HG03520 (cell line): ENCODE measurements around the gene DDX11.
"Not testable (repeated sequence)": the region's sequence is repeated elsewhere in the genome, so short reads cannot be mapped to it uniquely, and the experiment has no call there.

Source experiments
- ATAC-seq: cut with Tn5 transposase; IDR thresholded peaks from one replicate; pipeline ENCODE4 v1.9.1; 2021; ENCODE audit warnings: mild to moderate bottlenecking, moderate library complexity; ENCODE audit not compliant: unreplicated experiment

Gene DDX11

DNA sequence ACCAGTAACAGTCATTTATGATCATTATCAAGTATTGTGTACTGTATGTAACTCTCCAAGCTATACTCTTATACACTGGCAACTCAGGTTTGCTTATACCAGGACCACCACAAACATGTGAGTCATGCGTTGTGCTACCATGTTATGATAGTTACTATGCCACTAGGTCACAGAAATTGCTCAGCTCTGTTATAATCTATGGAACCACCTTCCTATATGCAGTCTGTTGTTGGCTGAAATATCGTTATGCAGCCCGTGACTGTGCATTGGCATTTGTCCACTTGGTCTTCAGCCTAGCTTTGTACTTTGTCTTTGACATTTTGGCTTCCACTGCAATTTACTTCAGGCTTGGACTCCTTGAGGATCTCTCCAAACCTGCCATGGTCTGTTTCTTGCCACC, 7.5 kb upstream of the DDX11 start:
- not testable (repeated sequence) for ATAC-seq

DNA sequence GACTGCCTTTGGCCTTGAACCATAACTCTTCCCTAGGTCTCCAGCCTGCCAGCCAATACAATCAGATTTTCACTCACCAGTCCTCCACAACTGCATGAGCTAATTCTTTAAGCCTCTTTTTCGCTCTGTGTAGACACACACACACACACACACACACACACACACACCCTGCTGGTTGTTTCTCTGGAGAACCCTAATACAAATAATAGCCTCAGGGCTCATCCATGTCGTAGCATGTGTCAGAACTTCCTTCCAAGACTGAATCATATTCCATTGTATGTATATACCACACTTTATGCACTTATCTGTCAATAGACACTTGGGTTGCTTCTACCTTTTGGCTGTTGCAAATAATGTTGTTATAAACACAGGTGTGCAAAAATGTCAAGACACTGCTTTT, 6.0 kb upstream of the DDX11 start:
- not testable (repeated sequence) for ATAC-seq

DNA sequence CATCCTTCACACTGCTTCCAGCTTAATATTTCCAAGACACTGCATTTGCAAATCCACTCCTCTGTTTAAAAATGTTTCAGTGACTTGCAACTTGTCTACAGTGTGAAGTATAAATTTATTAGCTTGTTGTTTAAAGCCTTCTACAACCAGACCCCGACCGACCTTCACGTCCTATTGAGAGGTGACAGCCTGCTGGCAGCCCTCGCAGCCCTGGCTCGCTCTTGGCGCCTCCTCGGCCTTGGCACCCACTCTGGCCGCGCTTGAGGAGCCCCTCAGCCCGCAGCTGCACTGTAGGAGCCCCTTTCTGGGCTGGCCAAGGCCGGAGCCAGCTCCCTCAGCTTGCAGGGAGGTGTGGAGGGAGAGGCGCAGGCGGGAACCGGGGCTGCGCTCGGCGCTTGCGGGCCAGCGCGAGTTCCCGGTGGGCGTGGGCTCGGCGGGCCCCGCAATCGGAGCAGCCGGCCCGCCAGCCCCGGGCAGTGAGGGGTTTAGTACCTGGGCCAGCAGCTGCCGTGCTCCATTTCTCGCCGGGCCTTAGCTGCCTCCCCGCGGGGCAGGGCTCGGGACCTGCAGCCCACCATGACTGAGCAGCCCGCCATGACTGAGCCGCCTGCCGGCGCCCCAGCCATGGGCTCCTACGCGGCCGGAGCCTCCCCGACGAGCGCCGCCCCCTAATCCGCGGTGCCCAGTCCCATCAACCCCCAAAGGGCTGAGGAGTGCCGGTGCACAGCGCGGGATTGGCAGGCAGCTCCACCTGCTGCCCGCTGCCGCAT, 2.5 kb upstream of the DDX11 start:
- ATAC-seq: not testable (repeated sequence)

DNA sequence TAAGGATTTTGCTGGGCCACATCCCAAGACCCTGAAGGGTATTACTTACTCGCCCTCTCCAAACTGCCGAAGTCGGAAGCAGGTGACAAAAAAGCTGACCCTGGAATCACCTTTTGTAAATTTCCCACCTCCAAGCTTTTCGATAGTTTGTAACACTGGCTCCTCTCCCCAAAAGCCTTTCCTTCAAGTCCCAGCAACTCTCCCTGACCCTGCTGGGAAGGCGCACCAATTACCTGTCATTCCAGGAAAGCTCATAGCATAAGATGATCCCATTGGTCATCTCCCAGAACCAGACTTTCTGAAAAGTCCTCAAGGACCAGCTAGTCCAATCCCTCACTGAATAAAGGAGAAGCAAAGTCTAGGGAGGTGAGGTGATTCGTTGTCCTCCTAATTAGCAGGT, 698 bp upstream of the DDX11 start:
- not testable (repeated sequence) for ATAC-seq

DNA sequence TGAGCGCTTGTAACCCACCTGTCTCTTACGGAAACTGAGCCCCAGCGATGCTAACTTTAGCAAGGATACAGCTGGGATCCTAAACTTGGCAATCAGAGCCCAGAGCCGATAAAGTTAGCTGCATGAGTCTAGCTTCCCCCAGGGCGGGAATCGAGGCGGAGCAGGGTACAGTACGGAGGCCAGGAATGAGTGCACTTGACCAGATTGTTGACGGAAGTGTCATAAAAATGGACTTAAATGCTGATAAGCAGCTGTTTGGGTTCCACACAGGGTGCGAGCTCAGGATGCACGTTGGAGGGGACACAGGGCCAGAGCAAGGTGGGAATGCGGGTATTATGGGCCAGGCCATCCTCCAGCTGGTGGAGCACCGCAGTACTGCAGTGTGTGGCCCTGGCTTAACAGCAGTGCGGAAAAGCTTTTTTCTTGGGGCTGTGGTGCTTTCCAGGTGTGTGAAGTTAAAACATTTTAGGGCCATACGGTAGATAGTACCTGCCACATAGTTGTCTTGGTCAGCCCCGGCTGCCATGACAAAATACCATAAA, 744 bp downstream of the DDX11 start:
- peak; percentile 40 for ATAC-seq

DNA sequence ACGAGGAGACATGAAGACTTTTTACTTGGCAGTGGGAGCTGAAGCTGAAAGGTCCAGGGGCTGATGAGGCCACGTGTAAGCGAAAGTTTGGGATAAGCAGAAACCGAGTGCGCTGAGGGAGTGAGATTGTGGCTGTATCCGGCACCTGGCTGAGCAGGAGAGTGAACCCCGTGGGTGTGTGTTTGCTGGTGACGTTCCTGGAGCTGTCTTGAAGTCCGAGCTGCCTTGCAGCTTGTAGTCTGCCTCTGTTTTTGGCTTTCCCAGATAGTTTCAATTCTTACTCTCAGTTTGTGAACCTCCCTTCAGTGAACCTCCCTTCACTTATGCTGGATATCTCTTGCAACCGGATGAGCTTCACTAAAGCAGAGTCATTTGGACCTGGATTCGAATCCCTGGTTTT, 2.5 kb downstream of the DDX11 start:
- not testable (repeated sequence) for ATAC-seq

DNA sequence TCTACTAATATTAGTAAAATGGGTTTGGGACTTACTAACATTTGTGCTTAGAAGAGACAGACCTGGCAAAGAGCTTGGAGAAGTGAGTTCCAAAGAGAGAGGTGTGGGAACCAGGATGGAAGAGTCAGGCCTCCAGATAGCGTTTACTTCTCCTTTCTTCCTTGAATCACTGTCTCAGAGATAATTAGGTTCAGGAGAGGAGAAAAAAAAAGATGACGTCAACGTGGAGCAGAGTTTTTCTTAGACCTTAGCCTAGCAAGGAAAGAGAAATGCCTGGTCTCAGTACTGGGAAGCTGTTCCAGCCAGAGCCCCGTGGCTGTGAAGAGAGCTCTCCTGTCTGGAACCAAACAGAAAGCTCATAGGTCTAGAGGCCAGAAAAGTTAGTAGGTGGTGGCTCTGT, 3.4 kb downstream of the DDX11 start:
- not testable (repeated sequence) for ATAC-seq

DNA sequence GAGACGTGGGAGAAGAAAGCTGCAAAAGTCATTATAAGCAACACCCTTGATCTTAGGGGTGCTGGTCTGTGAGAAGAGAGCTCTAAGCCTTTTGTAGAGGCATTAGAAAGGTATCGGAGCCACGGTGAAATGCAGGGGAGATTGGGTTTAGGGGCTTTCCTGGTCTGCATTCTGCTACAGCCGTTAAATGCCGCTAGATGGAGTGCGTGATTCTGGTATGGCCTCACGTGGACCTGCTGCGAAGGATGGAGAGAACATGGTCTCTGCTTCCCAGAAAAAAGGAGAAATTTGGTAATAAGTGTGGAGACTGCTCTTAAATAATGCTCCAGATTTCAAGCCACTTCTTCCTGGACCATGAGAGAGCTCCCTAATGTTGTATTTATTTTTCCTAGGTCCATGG, 4.3 kb downstream of the DDX11 start:
- not testable (repeated sequence) for ATAC-seq

DNA sequence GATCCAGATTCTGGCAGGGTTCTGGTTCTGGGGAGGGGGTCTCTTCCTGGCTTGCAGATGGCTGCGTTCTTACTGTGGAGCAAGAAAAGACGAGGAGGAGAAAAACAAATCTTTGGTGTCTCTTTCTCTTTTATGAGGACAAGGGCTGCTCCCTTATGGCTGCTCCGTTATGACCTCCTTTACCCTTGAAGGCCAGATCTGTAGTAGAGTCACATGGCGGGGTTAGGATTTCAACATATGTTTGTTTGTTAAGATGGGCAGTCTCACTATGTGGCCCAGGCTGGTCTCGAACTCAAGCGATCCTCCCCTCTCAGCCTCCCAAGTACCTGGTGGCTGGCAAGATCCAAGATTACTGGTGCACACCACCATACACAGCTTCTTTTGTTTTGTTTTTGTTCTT, 5.8 kb downstream of the DDX11 start:
- not testable (repeated sequence) for ATAC-seq

DNA sequence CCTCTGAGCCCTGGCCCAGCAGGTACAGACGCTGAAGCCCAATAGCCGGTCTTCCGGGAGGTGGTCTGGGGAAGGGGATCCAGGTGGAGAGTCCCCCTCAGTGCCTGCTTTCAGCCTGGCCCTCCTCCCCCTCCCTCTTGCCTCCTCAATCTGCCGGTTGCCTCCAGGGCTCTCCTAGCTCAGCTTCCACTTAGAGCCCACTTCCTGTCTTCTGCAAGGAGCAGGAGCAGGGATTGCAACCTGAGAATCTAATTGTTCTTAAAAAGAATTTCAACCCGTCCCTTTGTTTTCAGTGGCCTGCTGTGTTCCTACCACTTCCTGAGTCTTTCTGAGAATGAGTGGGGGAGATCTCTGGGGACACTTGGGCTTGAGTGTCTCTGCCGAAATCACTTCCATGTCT, 6.6 kb downstream of the DDX11 start:
- not testable (repeated sequence) for ATAC-seq

DNA sequence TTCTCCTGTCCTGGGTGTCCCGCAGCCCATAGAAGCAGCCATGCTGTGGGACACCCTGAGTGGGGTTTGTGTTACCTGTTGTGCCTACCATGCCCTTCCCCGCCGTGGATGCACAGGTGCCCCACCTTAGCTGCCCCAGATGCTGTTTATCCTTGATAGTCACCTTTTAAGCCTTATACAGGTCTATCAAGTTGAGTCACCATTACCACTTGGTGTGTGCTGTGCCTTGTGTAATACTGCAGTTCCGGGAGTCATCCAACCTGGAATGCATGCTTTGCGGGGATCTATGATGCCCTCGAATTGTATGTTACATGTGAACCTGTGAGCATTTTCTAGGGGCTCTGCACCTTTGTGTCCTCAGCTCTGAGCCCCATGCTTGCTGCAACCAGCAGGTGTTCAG, 7.6 kb downstream of the DDX11 start:
- not testable (repeated sequence) for ATAC-seq

DNA sequence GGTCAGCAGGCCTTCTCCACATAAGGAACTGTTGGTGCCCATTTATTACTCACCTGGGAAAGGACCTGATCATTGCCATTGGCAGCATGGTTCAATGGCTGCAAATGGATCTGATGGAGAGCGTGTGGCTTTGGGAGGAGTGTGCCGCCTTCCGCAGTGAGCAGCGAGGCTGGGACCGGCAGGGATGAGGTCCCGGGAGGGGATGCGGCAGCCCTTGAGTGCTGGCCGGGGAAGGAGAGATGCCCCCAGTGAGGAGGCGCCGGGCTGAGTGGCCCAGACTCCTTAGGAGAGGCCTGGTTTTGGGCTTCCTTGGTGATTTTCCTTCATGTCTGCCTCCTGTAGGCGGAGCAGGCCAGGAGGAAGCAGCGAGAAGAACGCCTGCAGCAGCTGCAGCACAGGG, 10.6 kb downstream of the DDX11 start:
- not testable (repeated sequence) for ATAC-seq

DNA sequence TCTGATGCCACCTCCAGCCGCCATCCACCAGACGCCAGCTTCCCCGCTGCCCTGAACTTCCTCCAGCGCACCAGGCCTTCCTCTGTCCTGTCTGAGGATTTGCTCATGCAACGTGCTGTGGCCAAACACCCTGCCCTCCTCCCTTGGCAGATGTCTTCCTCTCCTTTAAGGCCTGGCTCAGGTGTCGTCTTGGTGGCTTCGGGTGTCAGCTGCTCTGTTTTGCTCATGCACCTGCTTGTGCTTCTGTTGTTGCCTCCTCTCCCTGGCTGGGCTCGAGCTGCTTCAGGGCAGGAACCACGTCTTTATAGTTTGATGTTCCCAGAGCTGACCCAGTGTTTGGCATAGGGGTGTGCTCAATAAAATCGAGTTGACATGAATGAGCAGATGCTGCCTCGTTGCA, 12.4 kb downstream of the DDX11 start:
- ATAC-seq: not testable (repeated sequence)

DNA sequence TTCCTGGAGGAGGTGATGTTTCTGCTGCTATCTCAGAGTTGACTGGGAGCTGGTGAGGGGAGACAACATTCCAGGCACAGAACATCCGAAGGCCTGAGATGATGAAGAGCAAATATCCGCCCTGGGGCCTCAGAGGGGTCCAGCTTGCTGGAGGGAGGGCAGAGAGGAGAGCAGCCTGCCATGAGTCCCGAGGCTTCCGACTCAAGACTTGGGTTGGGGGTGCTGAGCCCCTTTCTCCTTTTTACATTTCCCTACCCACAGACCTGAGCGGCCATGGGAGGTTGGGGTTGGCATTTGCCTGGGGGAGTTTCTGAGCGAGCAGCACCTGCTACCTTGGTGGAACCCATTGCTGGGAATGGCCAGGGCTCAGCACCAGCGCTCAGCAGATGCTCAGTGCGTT, 13.8 kb downstream of the DDX11 start:
- ATAC-seq: not testable (repeated sequence)

DNA sequence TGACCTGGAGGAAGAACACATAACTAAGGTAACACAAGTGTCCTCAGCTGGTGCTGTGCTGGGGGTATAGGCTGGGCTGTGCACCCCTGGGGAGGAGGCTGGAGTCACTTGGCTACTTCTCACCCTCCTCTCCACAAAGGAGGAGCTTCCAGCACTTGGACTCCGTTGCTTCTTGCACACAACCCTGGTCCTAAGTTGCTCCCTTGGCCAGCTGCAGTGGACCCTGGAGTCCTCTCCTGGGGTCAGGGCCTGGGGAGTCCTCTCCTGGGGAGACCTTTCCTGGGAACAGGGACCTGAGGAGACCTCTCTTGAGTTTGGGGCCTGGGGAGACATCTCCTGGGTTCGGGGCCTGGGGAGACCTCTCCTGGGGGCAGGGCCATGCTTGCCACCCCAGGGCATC, 14.3 kb downstream of the DDX11 start:
- not testable (repeated sequence) for ATAC-seq

DNA sequence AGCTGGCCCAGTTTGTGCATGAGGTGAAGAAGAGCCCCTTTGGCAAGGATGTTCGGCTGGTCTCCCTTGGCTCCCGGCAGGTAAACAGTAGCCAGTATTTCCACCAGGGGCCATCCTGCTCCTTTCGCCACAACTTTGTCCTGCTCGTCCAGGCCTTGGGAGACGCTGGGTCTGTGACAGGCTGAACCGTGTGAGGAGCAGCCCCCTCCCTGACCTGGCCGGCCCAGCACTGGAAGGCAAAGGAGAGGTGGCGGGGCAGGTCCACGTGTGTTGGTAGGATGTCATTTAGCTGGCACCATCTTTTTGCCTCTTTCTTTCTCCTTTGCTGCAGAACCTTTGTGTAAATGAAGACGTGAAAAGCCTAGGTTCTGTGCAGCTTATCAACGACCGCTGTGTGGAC, 15.4 kb downstream of the DDX11 start:
- no peak for ATAC-seq

DNA sequence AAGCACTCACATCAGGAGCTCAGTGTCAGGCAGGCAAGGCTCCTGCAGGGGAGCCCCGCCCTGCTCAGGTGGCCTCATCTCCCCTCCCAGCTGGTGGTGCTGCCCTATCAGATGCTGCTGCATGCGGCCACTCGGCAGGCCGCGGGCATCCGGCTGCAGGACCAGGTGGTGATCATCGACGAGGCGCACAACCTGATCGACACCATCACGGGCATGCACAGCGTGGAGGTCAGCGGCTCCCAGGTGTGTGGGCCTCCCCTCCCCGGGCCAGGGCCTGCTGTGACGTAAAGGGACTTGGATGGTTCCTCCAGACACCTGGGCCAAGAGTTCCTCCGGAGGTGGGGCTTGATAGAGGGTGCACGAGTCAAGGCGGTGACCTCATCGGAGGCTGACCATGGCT, 18.0 kb downstream of the DDX11 start:
- not testable (repeated sequence) for ATAC-seq

DNA sequence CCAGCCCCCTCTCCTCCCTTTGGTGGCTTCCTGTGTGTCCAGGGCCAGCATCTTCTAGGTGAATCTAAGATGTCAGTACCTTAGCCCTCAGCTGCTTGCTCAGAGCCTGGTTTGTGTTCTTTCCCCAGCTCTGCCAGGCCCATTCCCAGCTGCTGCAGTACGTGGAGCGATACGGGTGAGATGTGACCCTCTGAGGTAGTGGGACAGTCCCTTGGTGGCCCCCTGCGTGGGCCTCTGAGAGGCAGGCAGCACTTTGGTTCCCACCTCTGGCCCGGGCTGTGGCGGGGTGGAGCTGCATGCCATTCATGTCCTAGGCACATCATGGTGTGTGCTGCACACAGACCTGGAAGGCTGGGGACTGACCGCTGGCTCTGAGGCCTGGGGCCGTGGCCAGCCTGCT, 19.1 kb downstream of the DDX11 start:
- not testable (repeated sequence) for ATAC-seq

DNA sequence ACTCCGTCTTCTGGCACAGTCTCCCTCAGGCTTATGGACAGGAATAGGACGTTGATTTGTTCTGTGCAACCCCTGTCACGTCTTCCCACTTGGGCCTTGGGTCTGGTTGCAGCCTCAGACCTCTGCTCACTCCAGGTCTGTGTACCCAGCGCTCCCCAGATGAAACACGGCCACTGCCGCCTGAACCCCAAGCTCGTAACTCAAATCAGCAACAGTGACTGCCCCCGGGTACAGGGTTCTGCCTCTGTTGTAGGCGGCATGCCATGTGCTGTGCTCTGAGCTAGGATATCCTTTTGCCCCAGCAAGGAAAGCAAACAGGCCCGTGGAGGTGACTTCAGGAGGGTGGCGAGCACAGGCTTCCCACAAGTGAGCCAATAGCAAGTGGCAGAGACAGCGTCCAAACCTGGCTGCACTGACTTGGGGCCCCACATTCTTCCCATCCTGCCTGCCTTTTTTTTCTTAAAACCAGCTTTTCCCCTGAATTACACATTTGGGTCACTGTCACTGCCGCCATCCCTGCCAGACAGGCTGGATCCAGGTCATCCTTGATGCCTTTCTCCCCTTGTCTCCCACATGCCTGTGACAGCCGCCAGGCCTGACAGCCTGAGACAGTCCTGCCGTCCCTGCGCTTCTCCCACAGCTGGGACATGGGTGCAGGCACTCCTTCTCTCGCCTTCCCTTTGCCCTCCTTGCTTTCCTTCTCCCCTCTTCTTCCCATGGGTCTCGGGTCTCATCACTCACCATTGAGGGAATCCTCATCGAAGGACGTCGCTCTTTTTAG, 21.6 kb downstream of the DDX11 start:
- ATAC-seq: not testable (repeated sequence)

DNA sequence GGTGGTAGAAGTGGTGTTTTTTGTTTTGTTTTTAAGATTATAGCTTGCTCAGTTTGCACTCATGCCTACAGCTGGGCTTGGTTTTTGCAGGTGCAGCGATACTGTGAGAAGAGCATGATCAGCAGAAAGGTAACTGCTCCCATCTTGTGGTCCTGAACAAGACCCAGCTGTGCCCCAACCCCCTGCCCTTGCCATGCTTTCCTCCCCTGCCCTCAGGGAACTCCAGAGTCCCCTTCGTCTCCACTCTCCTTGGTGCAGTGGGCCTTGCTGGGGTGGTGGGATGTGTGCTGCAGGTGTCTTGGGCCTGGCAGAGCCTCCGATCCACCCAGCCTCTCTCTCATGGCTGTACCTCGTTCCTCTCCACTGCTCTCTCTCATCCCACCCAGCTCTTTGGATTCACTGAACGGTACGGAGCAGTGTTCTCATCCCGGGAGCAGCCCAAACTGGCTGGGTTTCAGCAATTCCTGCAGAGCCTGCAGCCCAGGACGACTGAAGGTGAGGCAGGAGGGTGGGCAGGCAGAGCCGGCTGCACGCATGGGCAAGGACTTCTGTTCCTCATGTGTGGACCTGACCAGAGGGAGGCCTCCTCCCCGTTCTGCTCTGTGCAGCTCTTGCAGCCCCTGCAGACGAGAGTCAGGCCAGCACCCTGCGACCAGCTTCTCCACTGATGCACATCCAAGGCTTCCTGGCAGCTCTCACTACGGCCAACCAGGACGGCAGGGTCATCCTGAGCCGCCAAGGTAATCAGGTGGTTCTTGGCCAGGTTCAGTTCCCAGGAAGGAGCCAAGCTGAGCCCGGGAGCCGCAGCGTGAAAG, 22.8 kb downstream of the DDX11 start:
- not testable (repeated sequence) for ATAC-seq

DNA sequence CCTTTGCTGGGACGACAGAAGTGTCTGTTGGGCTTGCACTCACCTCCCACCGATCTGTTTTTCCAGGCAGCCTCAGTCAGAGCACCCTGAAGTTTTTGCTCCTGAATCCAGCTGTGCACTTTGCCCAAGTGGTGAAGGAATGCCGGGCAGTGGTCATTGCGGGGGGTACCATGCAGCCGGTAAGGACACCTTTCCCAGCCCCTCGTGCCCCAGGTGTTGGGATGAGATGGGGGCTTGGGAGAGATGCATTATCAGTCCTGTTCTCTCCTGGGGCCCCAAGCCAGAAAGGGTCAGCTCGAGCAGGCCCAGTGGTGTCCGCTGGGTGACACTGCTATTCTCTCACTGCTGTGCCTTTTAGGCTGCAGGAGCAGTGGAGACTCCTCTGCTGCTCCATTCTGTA, 24.2 kb downstream of the DDX11 start:
- ATAC-seq: not testable (repeated sequence)
